A673 (cell line): Measurements from ENCODE around the gene CACNA2D3. TPM values are rescaled to one million over a fixed set of nuclear protein-coding genes. Genes with fewer than 3 reads are reported as not detected.

ENCODE experiments used
- BruUV-seq: library from RNA; stranded (reverse); fragments of 400-500 nt; replicated peaks from 2 replicates; lab custom pipeline; 2021; lab: Mats Ljungman, UMichigan
- CTCF ChIA-PET: fragments of 300-600 bp; sonication (Branson Sonifier 250); formaldehyde crosslinking; loops from one replicate; lab custom pipeline; 2022; ENCODE audit warnings: antibody characterized with exemption; lab: Charles Lee
- POLR2A ChIA-PET: fragments of 300-600 bp; sonication (Branson Sonifier 250); formaldehyde crosslinking; loops from one replicate; lab custom pipeline; 2022; ENCODE audit warnings: antibody characterized with exemption; ENCODE audit not compliant: low non-redundant PET; lab: Charles Lee
- DNase-seq: peaks from one replicate; pipeline ENCODE4 v3.0.0-alpha.2; 2015; ENCODE audit warnings: low spot score
- H3K27ac ChIP-seq: fragments of 200-600 bp; sonication (generic); 2 replicates; pipeline ENCODE4 v1.5.1; 2016; ENCODE audit warnings: mixed run types, low read depth, mild to moderate bottlenecking, mixed read lengths, antibody characterized with exemption, low read length; ENCODE audit not compliant: poor library complexity, severe bottlenecking
- H3K27me3 ChIP-seq: fragments of 200-600 bp; sonication (generic); replicated peaks from 2 replicates; pipeline ENCODE4 v1.6.1; 2017; ENCODE audit warnings: mixed run types, low read depth, mild to moderate bottlenecking, mixed read lengths, antibody characterized with exemption, low read length; ENCODE audit not compliant: insufficient read depth, poor library complexity
- H3K36me3 ChIP-seq: fragments of 200-600 bp; sonication (generic); 2 replicates; pipeline ENCODE4 v1.6.1; 2016; ENCODE audit warnings: mixed run types, mild to moderate bottlenecking, mixed read lengths, antibody characterized with exemption, low read length; ENCODE audit not compliant: insufficient read depth, poor library complexity, severe bottlenecking
- H3K4me1 ChIP-seq: fragments of 200-600 bp; sonication (generic); 2 replicates; pipeline ENCODE4 v1.6.1; 2017; ENCODE audit warnings: mixed run types, mild to moderate bottlenecking, mixed read lengths, antibody characterized with exemption, low read length; ENCODE audit not compliant: insufficient read depth, poor library complexity, severe bottlenecking
- H3K4me3 ChIP-seq: fragments of 200-600 bp; sonication (generic); 2 replicates; pipeline ENCODE4 v1.5.1; 2016; ENCODE audit warnings: low read depth, mixed run types, mild to moderate bottlenecking, mixed read lengths, low read length; ENCODE audit not compliant: poor library complexity, severe bottlenecking
- H3K9me3 ChIP-seq: fragments of 200-600 bp; sonication (generic); 2 replicates; pipeline ENCODE4 v1.6.1; 2016; ENCODE audit warnings: mixed run types, low read depth, mild to moderate bottlenecking, mixed read lengths, antibody characterized with exemption, low read length; ENCODE audit not compliant: poor library complexity, severe bottlenecking
- EZH2 ChIP-seq: fragments of 200-600 bp; sonication (generic); IDR thresholded peaks from 2 replicates; pipeline ENCODE4 v1.6.1; 2017; ENCODE audit warnings: borderline replicate concordance, low read depth, mild to moderate bottlenecking, mixed read lengths, antibody characterized with exemption, low read length; ENCODE audit not compliant: poor library complexity, severe bottlenecking
- intact Hi-C: fragments of 100-400 bp; cut with micrococcal nuclease; formaldehyde crosslinking; loops from one replicate; pipeline ENCODE4 v1.10.0; 2022; ENCODE audit not compliant: unreplicated experiment
- total RNA-seq: library from RNA; stranded (reverse); gene quantifications from 2 replicates; pipeline ENCODE4 v1.2.3, GENCODE V29; 2021
- TF ChIP-seq, protein P1 (sequence below): fragments of 300-800, 200-600 bp; sonication (generic); conservative IDR thresholded peaks from 2 replicates; pipeline ENCODE4 v1.5.1; 2017; ENCODE audit warnings: low read depth, mild to moderate bottlenecking, antibody characterized with exemption, low read length, moderate library complexity, mixed read lengths

CACNA2D3 gene
- total RNA-seq, 1 experiment from 2014 or later = not detected

DNA sequence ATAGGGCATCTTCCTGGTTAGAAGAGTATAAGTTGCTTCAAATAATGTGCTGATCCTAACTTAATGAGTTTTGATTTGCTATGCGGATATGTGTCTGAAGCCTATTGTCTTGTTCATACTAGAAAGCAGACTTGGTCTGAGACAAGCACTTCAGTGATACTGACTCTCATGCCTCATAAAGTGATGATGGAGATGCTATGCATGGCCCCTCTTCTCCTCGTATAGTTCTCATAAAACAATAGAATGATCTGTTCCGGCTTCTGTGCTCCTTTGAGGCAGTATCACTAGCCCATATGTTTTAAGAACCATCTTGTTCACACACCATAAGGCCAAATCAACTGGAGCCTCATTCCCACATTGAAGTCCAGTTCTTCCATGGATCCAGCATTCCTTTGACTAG, 583.4 kb downstream of the CACNA2D3 start:
- Histone ChIP-seq H3K36me3 (no peaks in the 10 kb centered on the region), H3K4me1 (no peaks in the 10 kb centered on the region), H3K4me3 (no peak overlapping the region), H3K9me3 (no peaks in the 10 kb centered on the region), H3K27me3 (no peaks in the 10 kb centered on the region), H3K27ac (no peak overlapping the region)
- intact Hi-C loops = no loop called here
- no peak for DNase-seq
- ChIA-PET POLR2A (no interaction called here), CTCF (no interaction called here)
- no TSS peak for BruUV-seq
- TF ChIP-seq, protein P1, sequence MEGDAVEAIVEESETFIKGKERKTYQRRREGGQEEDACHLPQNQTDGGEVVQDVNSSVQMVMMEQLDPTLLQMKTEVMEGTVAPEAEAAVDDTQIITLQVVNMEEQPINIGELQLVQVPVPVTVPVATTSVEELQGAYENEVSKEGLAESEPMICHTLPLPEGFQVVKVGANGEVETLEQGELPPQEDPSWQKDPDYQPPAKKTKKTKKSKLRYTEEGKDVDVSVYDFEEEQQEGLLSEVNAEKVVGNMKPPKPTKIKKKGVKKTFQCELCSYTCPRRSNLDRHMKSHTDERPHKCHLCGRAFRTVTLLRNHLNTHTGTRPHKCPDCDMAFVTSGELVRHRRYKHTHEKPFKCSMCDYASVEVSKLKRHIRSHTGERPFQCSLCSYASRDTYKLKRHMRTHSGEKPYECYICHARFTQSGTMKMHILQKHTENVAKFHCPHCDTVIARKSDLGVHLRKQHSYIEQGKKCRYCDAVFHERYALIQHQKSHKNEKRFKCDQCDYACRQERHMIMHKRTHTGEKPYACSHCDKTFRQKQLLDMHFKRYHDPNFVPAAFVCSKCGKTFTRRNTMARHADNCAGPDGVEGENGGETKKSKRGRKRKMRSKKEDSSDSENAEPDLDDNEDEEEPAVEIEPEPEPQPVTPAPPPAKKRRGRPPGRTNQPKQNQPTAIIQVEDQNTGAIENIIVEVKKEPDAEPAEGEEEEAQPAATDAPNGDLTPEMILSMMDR = no peak
- no peak for TF ChIP-seq EZH2

DNA sequence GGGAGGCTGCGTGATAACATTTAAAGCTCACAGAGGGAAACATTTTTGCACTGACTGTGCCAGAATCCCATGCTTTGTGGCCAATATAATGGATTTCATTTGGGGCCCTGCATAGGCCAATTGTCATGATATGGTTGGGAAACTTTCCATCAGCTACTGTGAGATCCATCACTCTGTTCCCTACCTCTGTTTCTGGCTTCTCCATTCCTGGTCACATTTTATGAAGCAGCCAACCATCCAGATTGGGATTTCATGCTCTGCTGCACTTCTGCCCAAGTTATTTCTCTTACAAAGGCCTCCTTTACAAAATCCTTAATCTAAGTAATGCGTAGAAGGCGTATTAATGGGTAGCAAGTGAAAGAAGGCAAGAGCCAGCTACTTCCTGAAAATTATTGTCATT, 584.4 kb downstream of the CACNA2D3 start:
- intact Hi-C loops = no loop called here
- no peaks in the 10 kb centered on the region for H3K36me3 ChIP-seq
- TF ChIP-seq EZH2 = no peak
- H3K27me3 ChIP-seq = no peaks in the 10 kb centered on the region
- ChIA-PET POLR2A (no interaction called here), CTCF (no interaction called here)
- H3K27ac ChIP-seq = no peak overlapping the region
- H3K9me3 ChIP-seq = no peaks in the 10 kb centered on the region
- H3K4me3 ChIP-seq = no peak overlapping the region
- BruUV-seq = no TSS peak
- peak; percentile 2 for DNase-seq
- H3K4me1 ChIP-seq = no peaks in the 10 kb centered on the region

DNA sequence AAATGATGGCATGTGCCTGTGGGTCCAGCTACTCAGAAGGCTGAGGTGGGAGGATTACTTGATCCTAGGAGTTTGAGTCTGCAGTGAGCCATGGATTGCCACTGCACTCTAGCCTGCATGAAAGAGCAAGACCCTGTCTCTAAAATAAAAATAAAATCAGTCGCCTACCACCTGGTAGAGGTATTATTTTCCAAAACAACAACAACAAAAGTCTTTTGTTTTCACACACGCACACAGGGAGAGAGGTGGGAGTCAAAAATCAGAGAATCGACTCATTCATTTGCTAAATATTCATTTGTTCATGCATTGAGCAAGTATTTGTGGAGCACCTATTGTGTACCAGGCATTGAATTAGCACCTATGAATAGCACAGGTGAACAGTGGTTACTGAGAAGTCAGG, 587.4 kb downstream of the CACNA2D3 start:
- Histone ChIP-seq H3K4me1 (no peaks in the 10 kb centered on the region), H3K36me3 (no peaks in the 10 kb centered on the region), H3K9me3 (no peaks in the 10 kb centered on the region), H3K27ac (no peak overlapping the region), H3K27me3 (no peaks in the 10 kb centered on the region), H3K4me3 (no peak overlapping the region)
- CTCF ChIA-PET = no interaction called here
- BruUV-seq = no TSS peak
- no peak for DNase-seq
- POLR2A ChIA-PET = no interaction called here
- intact Hi-C loops = no loop called here
- TF ChIP-seq, protein P1 = no peak
- no peak for TF ChIP-seq EZH2

DNA sequence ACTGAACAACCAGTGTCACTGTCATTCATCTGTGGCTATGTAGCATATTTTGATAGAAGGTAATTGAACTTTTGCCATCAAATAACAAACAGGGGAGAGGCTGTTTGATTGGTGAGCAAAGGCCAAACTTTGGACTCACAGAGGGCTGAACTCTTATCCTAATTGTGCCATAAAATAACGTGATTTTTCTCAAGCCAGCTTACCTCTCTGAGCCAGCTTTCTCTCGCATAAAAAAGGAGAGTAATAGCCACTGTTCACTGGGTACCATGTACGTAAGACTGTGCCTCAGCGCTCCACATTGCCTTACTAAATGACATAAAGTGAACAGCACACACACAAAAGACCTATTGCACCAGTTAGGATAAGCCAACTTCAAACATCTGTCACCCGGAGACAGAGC, 588.6 kb downstream of the CACNA2D3 start:
- CTCF ChIA-PET = no interaction called here
- POLR2A ChIA-PET = no interaction called here

More for the DNA sequence above, 588.6 kb downstream of the CACNA2D3 start:
- Histone ChIP-seq H3K9me3 (no peaks in the 10 kb centered on the region), H3K36me3 (no peaks in the 10 kb centered on the region), H3K27ac (no peak overlapping the region), H3K4me1 (no peaks in the 10 kb centered on the region), H3K4me3 (no peak overlapping the region), H3K27me3 (no peaks in the 10 kb centered on the region)
- TF ChIP-seq, protein P1 = no peak
- TF ChIP-seq EZH2 = no peak
- no peak for DNase-seq
- no TSS peak for BruUV-seq
- intact Hi-C loops = no loop called here
